ENCODE data around the gene GFI1B.

DNA sequence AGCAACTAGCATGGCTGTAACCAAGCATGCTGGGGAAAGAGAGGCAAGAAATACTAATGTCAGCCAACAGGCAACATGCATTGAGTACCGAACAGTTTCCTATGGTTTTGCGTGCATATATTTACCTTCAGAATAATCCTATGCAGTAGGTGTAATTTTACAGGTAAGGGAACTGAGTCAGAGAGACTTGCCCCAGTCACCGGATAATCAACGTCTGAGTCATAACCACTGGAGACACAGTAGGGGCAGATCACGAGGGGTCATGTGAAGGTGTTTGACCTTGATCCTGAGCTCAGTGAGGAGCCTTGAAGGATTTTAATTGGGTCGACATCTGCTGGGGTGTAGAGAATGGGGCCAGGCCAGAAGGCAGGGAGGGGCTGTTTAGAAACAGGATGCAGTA lies 20.7 kb upstream of the GFI1B start:
- TF ChIP-seq, protein P1, sequence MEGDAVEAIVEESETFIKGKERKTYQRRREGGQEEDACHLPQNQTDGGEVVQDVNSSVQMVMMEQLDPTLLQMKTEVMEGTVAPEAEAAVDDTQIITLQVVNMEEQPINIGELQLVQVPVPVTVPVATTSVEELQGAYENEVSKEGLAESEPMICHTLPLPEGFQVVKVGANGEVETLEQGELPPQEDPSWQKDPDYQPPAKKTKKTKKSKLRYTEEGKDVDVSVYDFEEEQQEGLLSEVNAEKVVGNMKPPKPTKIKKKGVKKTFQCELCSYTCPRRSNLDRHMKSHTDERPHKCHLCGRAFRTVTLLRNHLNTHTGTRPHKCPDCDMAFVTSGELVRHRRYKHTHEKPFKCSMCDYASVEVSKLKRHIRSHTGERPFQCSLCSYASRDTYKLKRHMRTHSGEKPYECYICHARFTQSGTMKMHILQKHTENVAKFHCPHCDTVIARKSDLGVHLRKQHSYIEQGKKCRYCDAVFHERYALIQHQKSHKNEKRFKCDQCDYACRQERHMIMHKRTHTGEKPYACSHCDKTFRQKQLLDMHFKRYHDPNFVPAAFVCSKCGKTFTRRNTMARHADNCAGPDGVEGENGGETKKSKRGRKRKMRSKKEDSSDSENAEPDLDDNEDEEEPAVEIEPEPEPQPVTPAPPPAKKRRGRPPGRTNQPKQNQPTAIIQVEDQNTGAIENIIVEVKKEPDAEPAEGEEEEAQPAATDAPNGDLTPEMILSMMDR (IDR thresholded peaks at IDR 0.05), result no peak
- TF ChIP-seq POLR2AphosphoS5 (IDR thresholded peaks at IDR 0.05) (no peak), POLR2A (IDR thresholded peaks at IDR 0.05) (no peak)
